HCT116 (cell line): ENCODE data around the gene SART3.

Experiments
- CTCF ChIP-seq, 3 experiments: fragments of 200-600 bp in 1 of 3; sonication (generic) in 1 of 3; IDR thresholded peaks in 2 of 3; conservative IDR thresholded peaks in 1 of 3; 2 replicates each; pipeline ENCODE4 v1.5.1; 2012 to 2017; ENCODE audit warnings: low read depth in 2 of 3, low read length in 2 of 3, antibody characterized with exemption in 1 of 3, borderline replicate concordance in 1 of 3, control low read depth in 1 of 3, mild to moderate bottlenecking in 1 of 3, mixed read lengths in 1 of 3, mixed run types in 1 of 3, moderate library complexity in 1 of 3; ENCODE audit not compliant: insufficient read depth in 1 of 3
- MAX ChIP-seq: IDR thresholded peaks from 2 replicates; pipeline ENCODE4 v1.6.1; 2012
- SRF ChIP-seq: IDR thresholded peaks from 2 replicates; pipeline ENCODE4 v1.6.1; 2012; ENCODE audit warnings: low read depth

- TF ChIP-seq MAX = no peak
- TF ChIP-seq CTCF (IDR thresholded peaks at IDR 0.05 in 2 of 3, conservative IDR thresholded peaks at IDR 0.05 in 1 of 3; ENCODE audit: borderline replicate concordance in 1 of 3, insufficient read depth in 1 of 3, low read depth in 2 of 3, low read length in 2 of 3) = 0 out of 6 replicates have a peak, but pooled peaks of 1 of the 3 experiments have one; percentile 12
- no peak for TF ChIP-seq SRF
These were observed 39.2 kb upstream of the SART3 start for GRCh38 chr12:108599948-108600701.
